Osteoblast (primary cell): ENCODE measurements around the gene MUC15. TPM values are rescaled to one million over a fixed set of nuclear protein-coding genes. Genes with fewer than 3 reads are reported as not detected.
"Not testable (repeated sequence)": the region's sequence is repeated elsewhere in the genome, so short reads cannot be mapped to it uniquely, and the experiment has no call there.

Source experiments
- DNase-seq: peaks from one replicate; pipeline ENCODE4 v3.0.0; 2011; ENCODE audit warnings: low spot score, mixed read lengths; ENCODE audit not compliant: insufficient read length; ENCODE audit errors: missing footprints
- H2AFZ ChIP-seq: 2 replicates; pipeline ENCODE4 v1.6.0; 2011; ENCODE audit warnings: mild to moderate bottlenecking, low read length
- H3K27ac ChIP-seq: 2 replicates; pipeline ENCODE4 v1.5.1; 2011; ENCODE audit warnings: mild to moderate bottlenecking, low read depth, low read length, moderate library complexity
- H3K27me3 ChIP-seq: 2 replicates; pipeline ENCODE4 v1.6.0; 2012; ENCODE audit warnings: mild to moderate bottlenecking, control low read depth, inconsistent platforms, low read length, moderate library complexity; ENCODE audit not compliant: insufficient read depth
- H3K36me3 ChIP-seq: 2 replicates; pipeline ENCODE4 v1.5.1; 2011; ENCODE audit warnings: mild to moderate bottlenecking, low read length, control low read depth, moderate library complexity; ENCODE audit not compliant: insufficient read depth
- H3K4me1 ChIP-seq: 2 replicates; pipeline ENCODE4 v1.5.1; 2011; ENCODE audit warnings: mild to moderate bottlenecking, low read length, control low read depth, moderate library complexity; ENCODE audit not compliant: insufficient read depth
- H3K4me2 ChIP-seq: 2 replicates; pipeline ENCODE4 v1.6.0; 2011; ENCODE audit warnings: mild to moderate bottlenecking, low read length; ENCODE audit not compliant: insufficient read depth
- H3K4me3 ChIP-seq: fragments of 200-600 bp; sonication (generic); 3 replicates; pipeline ENCODE4 v1.5.1; 2012; ENCODE audit warnings: mild to moderate bottlenecking, low read length, inconsistent platforms; ENCODE audit not compliant: insufficient read depth
- H3K79me2 ChIP-seq: 2 replicates; pipeline ENCODE4 v1.6.0; 2012; ENCODE audit warnings: mild to moderate bottlenecking, low read length, control low read depth, inconsistent platforms; ENCODE audit not compliant: insufficient read depth
- H3K9me3 ChIP-seq: 2 replicates; pipeline ENCODE4 v1.5.1; 2011; ENCODE audit warnings: low read depth, low read length, control low read depth
- H4K20me1 ChIP-seq: 2 replicates; pipeline ENCODE4 v1.6.0; 2012; ENCODE audit warnings: mild to moderate bottlenecking, low read length, control low read depth; ENCODE audit not compliant: insufficient read depth
- total RNA-seq: library from RNA; depleted of rRNA; stranded (reverse); fragments of >200 nt; gene quantifications from 2 replicates; pipeline ENCODE4 v1.2.3, GENCODE V29; 2012
- TF ChIP-seq, protein P1 (sequence below): IDR thresholded peaks from 2 replicates; pipeline ENCODE4 v1.5.1; 2011; ENCODE audit warnings: mild to moderate bottlenecking, low read depth, low read length, moderate library complexity; ENCODE audit errors: extremely low read depth

Gene MUC15
- total RNA-seq, 1 donor, result not detected

DNA sequence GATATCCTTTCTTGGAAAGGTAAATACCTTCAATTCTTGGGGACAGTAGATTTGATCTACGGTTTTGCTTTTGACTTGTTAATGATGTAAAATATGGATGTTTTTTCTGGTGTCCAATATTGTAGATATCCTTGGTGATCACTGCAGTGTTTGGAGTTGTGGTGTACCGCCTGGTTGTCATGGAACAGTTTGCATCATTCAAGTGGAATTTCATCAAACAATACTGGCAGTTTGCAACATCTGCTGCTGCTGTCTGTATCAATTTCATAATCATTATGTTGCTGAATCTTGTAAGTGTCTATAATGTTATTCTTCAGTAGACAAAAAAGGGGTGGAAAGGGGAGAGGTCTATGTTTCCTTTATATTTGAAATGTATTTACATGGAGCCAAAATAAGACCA, 27.4 kb upstream of the MUC15 start:
- Histone ChIP-seq H3K4me3 (no peak overlapping the region), H3K4me1 (no peaks in the 10 kb centered on the region), H3K27me3 (no peaks in the 10 kb centered on the region), H3K4me2 (no peak overlapping the region), H4K20me1 (no peaks in the 10 kb centered on the region), H2AFZ (no peak overlapping the region), H3K36me3 (no peaks in the 10 kb centered on the region), H3K9me3 (no peaks in the 10 kb centered on the region), H3K27ac (no peak overlapping the region), H3K79me2 (no peaks in the 10 kb centered on the region)
- DNase-seq, result no peak
- TF ChIP-seq, protein P1, sequence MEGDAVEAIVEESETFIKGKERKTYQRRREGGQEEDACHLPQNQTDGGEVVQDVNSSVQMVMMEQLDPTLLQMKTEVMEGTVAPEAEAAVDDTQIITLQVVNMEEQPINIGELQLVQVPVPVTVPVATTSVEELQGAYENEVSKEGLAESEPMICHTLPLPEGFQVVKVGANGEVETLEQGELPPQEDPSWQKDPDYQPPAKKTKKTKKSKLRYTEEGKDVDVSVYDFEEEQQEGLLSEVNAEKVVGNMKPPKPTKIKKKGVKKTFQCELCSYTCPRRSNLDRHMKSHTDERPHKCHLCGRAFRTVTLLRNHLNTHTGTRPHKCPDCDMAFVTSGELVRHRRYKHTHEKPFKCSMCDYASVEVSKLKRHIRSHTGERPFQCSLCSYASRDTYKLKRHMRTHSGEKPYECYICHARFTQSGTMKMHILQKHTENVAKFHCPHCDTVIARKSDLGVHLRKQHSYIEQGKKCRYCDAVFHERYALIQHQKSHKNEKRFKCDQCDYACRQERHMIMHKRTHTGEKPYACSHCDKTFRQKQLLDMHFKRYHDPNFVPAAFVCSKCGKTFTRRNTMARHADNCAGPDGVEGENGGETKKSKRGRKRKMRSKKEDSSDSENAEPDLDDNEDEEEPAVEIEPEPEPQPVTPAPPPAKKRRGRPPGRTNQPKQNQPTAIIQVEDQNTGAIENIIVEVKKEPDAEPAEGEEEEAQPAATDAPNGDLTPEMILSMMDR, result no peak

- H3K4me2 ChIP-seq, result no peak overlapping the region
- H3K79me2 ChIP-seq, result no peaks in the 10 kb centered on the region
- H3K4me1 ChIP-seq, result no peaks in the 10 kb centered on the region
- H4K20me1 ChIP-seq, result no peaks in the 10 kb centered on the region
- no peaks in the 10 kb centered on the region for H3K27me3 ChIP-seq
- H3K9me3 ChIP-seq, result no peaks in the 10 kb centered on the region
- no peak for DNase-seq
- no peak overlapping the region for H3K27ac ChIP-seq
- no peak overlapping the region for H2AFZ ChIP-seq
- no peaks in the 10 kb centered on the region for H3K36me3 ChIP-seq
- H3K4me3 ChIP-seq, result no peak overlapping the region
- TF ChIP-seq, protein P1, result no peak
Measured at GRCh38 chr11:26597899-26598298, 25.8 kb upstream of the MUC15 start.

DNA sequence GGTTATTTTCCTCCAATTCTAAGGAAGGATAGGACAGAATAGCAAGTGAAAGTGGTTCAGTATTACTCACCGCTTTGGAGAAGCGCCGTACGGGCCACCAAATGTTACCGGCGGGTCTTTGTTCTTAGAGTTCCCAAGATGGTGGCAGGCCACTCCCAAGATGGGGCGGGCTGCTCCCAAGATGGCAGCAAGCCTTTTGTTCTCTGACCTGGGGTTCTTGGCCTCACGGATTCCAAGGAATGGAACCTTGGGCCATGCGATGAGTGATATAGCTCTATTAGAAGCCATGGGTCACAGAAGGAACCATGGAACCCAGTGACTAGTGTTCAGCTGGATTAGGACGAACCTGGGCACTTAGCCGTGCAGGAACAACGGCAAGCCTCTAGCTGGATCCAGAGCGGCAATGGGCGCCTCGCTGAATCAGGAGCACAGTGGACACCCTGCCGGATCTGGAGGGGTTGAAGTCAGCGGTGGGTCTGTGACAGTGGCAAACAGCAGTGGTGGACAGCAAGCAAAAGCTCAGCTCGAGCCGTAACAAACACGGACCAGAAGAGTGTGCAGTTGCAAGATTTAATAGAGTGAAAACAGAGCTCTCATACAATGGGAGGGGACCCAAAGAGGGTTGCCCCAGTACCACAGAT, 25.1 kb upstream of the MUC15 start:
- H3K27me3 ChIP-seq, H2AFZ ChIP-seq, H3K4me1 ChIP-seq, H3K9me3 ChIP-seq, H4K20me1 ChIP-seq, H3K79me2 ChIP-seq, H3K4me2 ChIP-seq, H3K4me3 ChIP-seq, DNase-seq, H3K27ac ChIP-seq, H3K36me3 ChIP-seq: not testable (repeated sequence)

DNA sequence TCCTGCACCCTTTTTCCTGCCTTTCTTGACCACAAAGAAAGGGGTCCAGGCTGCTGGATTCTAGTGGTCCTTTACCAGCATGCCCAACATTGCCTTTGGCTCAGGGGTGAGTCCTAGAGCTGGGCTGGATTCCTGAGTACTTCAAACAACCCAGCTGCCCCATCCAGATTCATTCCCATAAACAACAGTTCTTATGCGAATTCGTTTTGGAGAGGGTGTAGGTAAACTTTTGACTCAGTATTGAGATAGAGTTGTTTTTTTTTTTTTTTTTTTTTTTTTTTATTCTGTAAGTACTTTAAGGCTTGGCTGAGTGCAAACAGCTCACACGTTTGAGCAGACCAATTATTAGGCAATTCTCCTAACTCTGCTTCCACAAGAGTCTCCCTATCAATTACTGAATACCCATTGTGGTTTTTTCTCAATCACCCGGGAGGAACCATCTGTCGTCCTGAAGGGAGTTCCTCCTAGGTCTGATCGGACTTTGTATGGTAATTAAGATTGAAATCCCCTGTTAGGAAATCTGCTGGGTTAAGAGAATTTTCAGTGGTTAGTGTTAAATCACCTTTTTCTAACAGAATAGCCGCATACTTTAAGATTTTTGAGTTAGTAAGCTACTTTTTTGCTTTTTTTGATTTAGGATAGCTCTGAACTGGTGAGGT, 23.3 kb upstream of the MUC15 start:
- H3K9me3 ChIP-seq, H3K4me1 ChIP-seq, H3K4me3 ChIP-seq, H3K4me2 ChIP-seq, H3K27me3 ChIP-seq, H3K79me2 ChIP-seq, H2AFZ ChIP-seq, H4K20me1 ChIP-seq, H3K36me3 ChIP-seq, DNase-seq, H3K27ac ChIP-seq: not testable (repeated sequence)

DNA sequence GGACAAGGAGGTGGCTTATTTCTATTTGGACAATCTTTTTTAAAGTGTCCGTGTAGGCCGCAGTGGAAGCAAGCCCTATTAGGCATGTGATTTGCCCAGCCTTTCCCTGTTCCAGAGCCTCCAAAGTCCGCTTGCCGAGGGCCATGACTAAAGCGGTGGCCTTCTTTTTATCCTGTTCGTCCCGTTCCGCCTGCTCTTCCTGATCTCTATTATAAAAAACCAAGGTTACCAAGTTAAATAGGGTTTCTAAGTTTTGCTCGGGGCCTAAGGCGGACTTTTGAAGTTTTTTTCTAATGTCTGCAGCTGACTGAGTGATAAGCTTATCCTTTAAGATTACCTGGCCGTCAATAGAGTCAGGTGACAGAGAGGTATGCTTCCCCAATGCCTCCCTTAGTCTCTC, 21.6 kb upstream of the MUC15 start:
- no peak for DNase-seq
- H3K27me3 ChIP-seq, result no peaks in the 10 kb centered on the region
- H3K4me1 ChIP-seq, result no peaks in the 10 kb centered on the region
- no peaks in the 10 kb centered on the region for H4K20me1 ChIP-seq
- TF ChIP-seq, protein P1, result no peak
- no peaks in the 10 kb centered on the region for H3K36me3 ChIP-seq
- H3K27ac ChIP-seq, result no peak overlapping the region
- H3K9me3 ChIP-seq, result no peaks in the 10 kb centered on the region
- H3K79me2 ChIP-seq, result no peaks in the 10 kb centered on the region
- H3K4me2 ChIP-seq, result no peak overlapping the region
- no peak overlapping the region for H3K4me3 ChIP-seq
- no peak overlapping the region for H2AFZ ChIP-seq
